A549 (cell line): ENCODE data around the gene PIF1. TPM values are rescaled to one million over a fixed set of nuclear protein-coding genes. Genes with fewer than 3 reads are reported as not detected.
"Not testable (repeated sequence)": the region's sequence is repeated elsewhere in the genome, so short reads cannot be mapped to it uniquely, and the experiment has no call there.

ENCODE experiments used
- ATAC-seq, 2 experiments: fragments of 200-7000 bp in 1 of 2; fragments of >200 bp in 1 of 2; cut with Nextera tagmentation in 1 of 2; cut with Tn5 transposase in 1 of 2; 3 replicates each; pipeline versions ENCODE4 v1.8.0 to v1.9.1; 2018 to 2020; ENCODE audit warnings: mild to moderate bottlenecking in 1 of 2, moderate library complexity in 1 of 2
- CTCF ChIA-PET: fragments of 300-600 bp; sonication (Branson Sonifier 250); formaldehyde crosslinking; extraction: SDS; loops from one replicate; lab custom pipeline; 2021; ENCODE audit warnings: antibody characterized with exemption, inconsistent platforms; lab: Yijun Ruan, JAX
- POLR2A ChIA-PET: fragments of 350-600 bp; formaldehyde crosslinking; extraction: SDS; loops from one replicate; lab custom pipeline; 2021; ENCODE audit warnings: antibody characterized with exemption, inconsistent platforms; lab: Yijun Ruan, JAX
- DNase-seq, 2 experiments: peaks; one replicate each; pipeline versions ENCODE4 v3.0.0 to v3.0.0-alpha.2; 2011 to 2016; ENCODE audit warnings: low read depth in 1 of 2, low spot score in 1 of 2
- FAIRE-seq: peaks from 2 replicates; lab custom pipeline; 2011; peaks lifted over from hg19 to GRCh38; lab: Jason Lieb, UNC
- H3K27ac ChIP-seq, 2 experiments: fragments of >200 bp; sonication (Bioruptor Twin); formaldehyde crosslinking; 3 replicates each; pipeline ENCODE4 v1.5.1; 2016 to 2017
- H3K4me1 ChIP-seq: fragments of >200 bp; sonication (Bioruptor Twin); formaldehyde crosslinking; 3 replicates; pipeline ENCODE4 v1.6.1; 2016
- H3K4me2 ChIP-seq: fragments of >200 bp; sonication (Bioruptor Twin); formaldehyde crosslinking; 3 replicates; pipeline ENCODE4 v1.6.1; 2016
- H3K4me3 ChIP-seq: fragments of >200 bp; sonication (Bioruptor Twin); formaldehyde crosslinking; 3 replicates; pipeline ENCODE4 v1.5.1; 2016
- H3K9me3 ChIP-seq: fragments of >200 bp; sonication (Bioruptor Twin); formaldehyde crosslinking; 3 replicates; pipeline ENCODE4 v1.6.1; 2016
- CBX2 ChIP-seq: fragments of 200-600 bp; sonication (generic); IDR thresholded peaks from 2 replicates; pipeline ENCODE4 v1.6.1; 2016; ENCODE audit warnings: low read depth, mild to moderate bottlenecking, borderline replicate concordance
- CEBPB ChIP-seq, 2 experiments: fragments of >200 bp in 1 of 2; sonication (Bioruptor Twin) in 1 of 2; formaldehyde crosslinking in 1 of 2; IDR thresholded peaks; 2 replicates each; pipeline ENCODE4 v1.6.1; 2012 to 2016
- CHD4 ChIP-seq: fragments of 200-600 bp; sonication (generic); IDR thresholded peaks from 2 replicates; pipeline ENCODE4 v1.6.1; 2016; ENCODE audit warnings: antibody characterized with exemption, mild to moderate bottlenecking, borderline replicate concordance
- E2F6 ChIP-seq: IDR thresholded peaks from 2 replicates; pipeline ENCODE4 v1.6.1; 2012; ENCODE audit warnings: low read depth, borderline replicate concordance
- HEYL ChIP-seq: fragments of 250-450 bp; sonication (Bioruptor Pico); IDR thresholded peaks from 2 replicates; pipeline ENCODE4 v1.8.0; 2021; ENCODE audit warnings: mild to moderate bottlenecking, moderate library complexity
- HOXB13 ChIP-seq: fragments of 250-450 bp; sonication (Bioruptor Pico); IDR thresholded peaks from 2 replicates; pipeline ENCODE4 v1.5.0; 2020; ENCODE audit warnings: low read depth, mild to moderate bottlenecking, moderate library complexity
- KDM1A ChIP-seq: fragments of 200-600 bp; sonication (generic); IDR thresholded peaks from 2 replicates; pipeline ENCODE4 v1.6.1; 2016; ENCODE audit warnings: low read depth, mild to moderate bottlenecking
- RCOR1 ChIP-seq: fragments of 150-350 bp; IDR thresholded peaks from 2 replicates; pipeline ENCODE4 v1.6.1; 2014; ENCODE audit warnings: antibody characterized with exemption, low read length, low read depth
- RNF2 ChIP-seq: fragments of 200-600 bp; sonication (generic); IDR thresholded peaks from 2 replicates; pipeline ENCODE4 v1.6.1; 2016; ENCODE audit warnings: low read depth, mild to moderate bottlenecking, antibody characterized with exemption, moderate library complexity, borderline replicate concordance
- ZC3H11A ChIP-seq: fragments of 450-650 bp; IDR thresholded peaks from 2 replicates; pipeline ENCODE4 v1.6.1; 2014; ENCODE audit warnings: antibody characterized with exemption, mild to moderate bottlenecking
- ZNF302 ChIP-seq: fragments of 250-450 bp; sonication (Bioruptor Pico); IDR thresholded peaks from 2 replicates; pipeline ENCODE4 v1.9.0; 2021; ENCODE audit warnings: inconsistent platforms, mild to moderate bottlenecking, moderate library complexity
- ZSCAN20 ChIP-seq: fragments of 250-450 bp; sonication (Bioruptor Pico); IDR thresholded peaks from 2 replicates; pipeline ENCODE4 v1.8.0; 2022; ENCODE audit warnings: mild to moderate bottlenecking, moderate library complexity
- WGBS: methylation state at CpG from one replicate; pipeline ENCODE4 v1.1.6; 2017; ENCODE audit errors: missing lambda C conversion rate; 5-methylcytosine and 5-hydroxymethylcytosine counted together
- polyA plus RNA-seq, 4 experiments: library from polyadenylated mRNA; depleted of rRNA in 3 of 4; stranded (reverse); fragments of >200 nt; fragmentation: RNase III in 1 of 4; extraction: RNeasy Plus Mini Kit Qiagen cat#74134 plus additional on column Dnase treatment in 1 of 4; gene quantifications; 2 replicates in 3 of 4; 3 replicates in 1 of 4; pipeline ENCODE4 v1.2.3, GENCODE V29; 2011 to 2017
- TF ChIP-seq, protein P1 (sequence below): fragments of 450-650 bp; IDR thresholded peaks from 2 replicates; pipeline ENCODE4 v1.6.1; 2014; ENCODE audit warnings: antibody characterized with exemption
- TF ChIP-seq, protein P2 (sequence below): IDR thresholded peaks from 2 replicates; pipeline ENCODE4 v1.6.1; 2012

The PIF1 gene
- polyA plus RNA-seq, 2 of the 4 experiments (the other 2 are of a cell fraction): 8.5 to 24.9 TPM

DNA sequence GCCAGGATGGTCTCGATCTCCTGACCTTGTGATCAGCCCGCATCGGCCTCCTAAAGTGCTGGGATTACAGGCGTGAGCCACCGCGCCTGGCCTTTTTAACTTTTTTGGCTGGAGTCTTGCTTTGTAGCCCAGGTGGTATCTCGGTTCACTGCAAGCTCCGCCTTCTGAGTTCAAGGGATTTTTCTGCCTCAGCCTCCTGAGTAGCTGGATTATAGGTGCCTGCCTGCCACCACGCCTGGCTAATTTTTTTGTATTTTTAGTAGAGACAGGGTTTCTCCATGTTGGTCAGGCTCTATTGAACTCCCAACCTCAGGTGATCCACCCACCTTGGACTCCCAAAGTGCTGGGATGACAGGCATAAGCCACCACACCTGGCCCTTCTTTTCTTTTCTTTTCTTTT is 29.5 kb downstream of the PIF1 start:
- H3K9me3 ChIP-seq, H3K4me3 ChIP-seq, POLR2A ChIA-PET, ATAC-seq, H3K4me2 ChIP-seq, DNase-seq, FAIRE-seq, H3K27ac ChIP-seq, H3K4me1 ChIP-seq: not testable (repeated sequence)
- CTCF ChIA-PET: interaction anchor here (1.0 to 5.2 kb wide), 3 partner anchors 11 to 24 kb away, joined by 3 to 35 read pairs (median 3); no protein-coding TSS in a partner anchor
- 87% methylated on average over 9 of the region's 9 CpGs for WGBS

DNA sequence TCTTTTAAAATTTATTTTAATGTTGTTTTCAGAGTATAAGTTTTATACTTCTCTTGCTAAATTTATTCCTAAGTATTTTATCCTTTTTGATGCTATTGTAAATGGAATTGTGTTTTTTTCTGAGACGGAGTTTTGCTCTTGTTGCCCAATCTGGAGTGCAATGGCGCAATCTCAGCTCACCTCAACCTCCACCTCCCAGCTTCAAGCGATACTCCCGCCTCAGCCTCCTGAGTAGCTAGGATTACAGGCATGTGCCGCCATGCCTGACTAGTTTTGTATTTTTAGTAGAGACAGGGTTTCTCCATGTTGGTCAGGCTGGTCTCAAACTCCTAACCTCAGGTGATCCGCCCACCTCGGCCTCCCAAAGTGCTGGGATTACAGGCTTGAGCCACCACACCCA is 30.1 kb downstream of the PIF1 start:
- not testable (repeated sequence) for H3K4me3 ChIP-seq, H3K4me2 ChIP-seq, H3K4me1 ChIP-seq, ATAC-seq
- WGBS: 71% methylated on average over 7 of the region's 7 CpGs
- CTCF ChIA-PET: interaction anchor here (1.0 to 5.2 kb wide), 3 partner anchors 10 to 15 kb away, joined by 3 to 35 read pairs (median 4); no protein-coding TSS in a partner anchor
- peak; percentile 32 to 55; a peak in 2 of 4 replicates for TF ChIP-seq CEBPB (IDR thresholded peaks at IDR 0.05)
- TF ChIP-seq, all 56 proteins: peak for 1; not testable (repeated sequence) for 55
- FAIRE-seq, POLR2A ChIA-PET, DNase-seq, H3K9me3 ChIP-seq, H3K27ac ChIP-seq: not testable (repeated sequence)

- POLR2A ChIA-PET: interaction anchor here (0.6 to 1.3 kb wide), 2 partner anchors 9 to 427 kb away, joined by 5 to 6 read pairs; no protein-coding TSS in a partner anchor
- CTCF ChIA-PET: interaction anchor here (0.6 to 2.5 kb wide), 5 partner anchors 10 to 64 kb away, joined by 3 to 14 read pairs (median 4); no protein-coding TSS in a partner anchor
- Histone ChIP-seq H3K4me2 (no peak overlapping the region), H3K9me3 (no peaks in the 10 kb centered on the region), H3K4me3 (no peak overlapping the region), H3K27ac (no peak overlapping the region), H3K4me1 (0 out of 3 replicates have a peak, but pooled peaks cover 2% of the 10 kb centered on the region)
- WGBS: 52% methylated on average over 3 of the region's 3 CpGs
- no peak for FAIRE-seq
- TF ChIP-seq ZC3H11A (no peak), ZSCAN20 (no peak), RNF2 (no peak), RCOR1 (no peak), HOXB13 (CRISPR knock-in tag) (no peak), KDM1A (no peak)
- peak in 1 of 2 experiments; percentile 26 for DNase-seq
- peak; percentile 62 to 70; a peak in 5 of 6 replicates for ATAC-seq
Observed at GRCh38 chr15:64792282-64792681, 33.2 kb downstream of the PIF1 start.

- no peak overlapping the region for H3K27ac ChIP-seq
- FAIRE-seq (no peak), DNase-seq (no peak), ATAC-seq (peak; percentile 55 to 62; a peak in 4 of 6 replicates)
- H3K4me3 ChIP-seq: no peak overlapping the region
- H3K4me2 ChIP-seq: no peak overlapping the region
- CTCF ChIA-PET: interaction anchor here (0.7 to 2.5 kb wide), 4 partner anchors 15 to 101 kb away, joined by 3 to 14 read pairs (median 4); no protein-coding TSS in a partner anchor
- 0 out of 3 replicates have a peak, but pooled peaks cover 2% of the 10 kb centered on the region for H3K4me1 ChIP-seq
- no peaks in the 10 kb centered on the region for H3K9me3 ChIP-seq
- TF ChIP-seq ZNF302 (no peak), CBX2 (no peak), HEYL (CRISPR knock-in tag) (no peak), CHD4 (no peak), E2F6 (no peak)
- TF ChIP-seq, protein P1, sequence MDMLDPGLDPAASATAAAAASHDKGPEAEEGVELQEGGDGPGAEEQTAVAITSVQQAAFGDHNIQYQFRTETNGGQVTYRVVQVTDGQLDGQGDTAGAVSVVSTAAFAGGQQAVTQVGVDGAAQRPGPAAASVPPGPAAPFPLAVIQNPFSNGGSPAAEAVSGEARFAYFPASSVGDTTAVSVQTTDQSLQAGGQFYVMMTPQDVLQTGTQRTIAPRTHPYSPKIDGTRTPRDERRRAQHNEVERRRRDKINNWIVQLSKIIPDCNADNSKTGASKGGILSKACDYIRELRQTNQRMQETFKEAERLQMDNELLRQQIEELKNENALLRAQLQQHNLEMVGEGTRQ: no peak
- TF ChIP-seq, protein P2, sequence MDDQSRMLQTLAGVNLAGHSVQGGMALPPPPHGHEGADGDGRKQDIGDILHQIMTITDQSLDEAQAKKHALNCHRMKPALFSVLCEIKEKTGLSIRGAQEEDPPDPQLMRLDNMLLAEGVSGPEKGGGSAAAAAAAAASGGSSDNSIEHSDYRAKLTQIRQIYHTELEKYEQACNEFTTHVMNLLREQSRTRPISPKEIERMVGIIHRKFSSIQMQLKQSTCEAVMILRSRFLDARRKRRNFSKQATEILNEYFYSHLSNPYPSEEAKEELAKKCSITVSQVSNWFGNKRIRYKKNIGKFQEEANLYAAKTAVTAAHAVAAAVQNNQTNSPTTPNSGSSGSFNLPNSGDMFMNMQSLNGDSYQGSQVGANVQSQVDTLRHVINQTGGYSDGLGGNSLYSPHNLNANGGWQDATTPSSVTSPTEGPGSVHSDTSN: no peak
- POLR2A ChIA-PET: no interaction called here
- 26% methylated on average over 4 of the region's 4 CpGs for WGBS
Observed at GRCh38 chr15:64791401-64791800, 34.0 kb downstream of the PIF1 start.
